ENCODE measurements around the gene MKNK1.

- TF ChIP-seq POLR2A (IDR thresholded peaks at IDR 0.05) (no peak), CTCF (IDR thresholded peaks at IDR 0.05) (no peak)
These were observed 39.3 kb upstream of the MKNK1 start for GRCh38 chr1:46643368-46643775.

All from stomach (tissue), 4 donors.